GM12878 (cell line): ENCODE data around the gene EEFSEC.

ENCODE experiments used
- CREM ChIP-seq: IDR thresholded peaks from 2 replicates; pipeline ENCODE4 v1.6.1; 2014; ENCODE audit warnings: antibody characterized with exemption, low read depth
- CTCF ChIP-seq, 3 experiments: IDR thresholded peaks in 2 of 3; conservative IDR thresholded peaks in 1 of 3; 2 replicates each; pipeline ENCODE4 v1.5.1; 2011; ENCODE audit warnings: low read depth in 3 of 3, low read length in 3 of 3, mild to moderate bottlenecking in 3 of 3, control low read depth in 2 of 3, moderate library complexity in 2 of 3, inconsistent platforms in 1 of 3, mixed read lengths in 1 of 3; ENCODE audit not compliant: control insufficient read depth in 2 of 3, insufficient read depth in 1 of 3; ENCODE audit errors: extremely low read depth in 1 of 3
- EP300 ChIP-seq, 2 experiments: fragments of 150-350 bp in 1 of 2; IDR thresholded peaks; 2 replicates each; pipeline ENCODE4 v1.6.1; 2011 to 2012; ENCODE audit warnings: low read depth in 2 of 2, low read length in 2 of 2, borderline replicate concordance in 1 of 2, improper control_type of control experiment in 1 of 2, inconsistent platforms in 1 of 2; ENCODE audit not compliant: control insufficient read depth in 1 of 2
- EZH2 ChIP-seq: IDR thresholded peaks from 2 replicates; pipeline ENCODE4 v1.6.1; 2012; ENCODE audit warnings: low read depth, mild to moderate bottlenecking, control low read depth, inconsistent platforms, low read length, borderline replicate concordance; ENCODE audit not compliant: control insufficient read depth
- TAF1 ChIP-seq: IDR thresholded peaks from 2 replicates; pipeline ENCODE4 v1.6.1; 2011; ENCODE audit warnings: mild to moderate bottlenecking, low read depth, low read length, borderline replicate concordance
- TBL1XR1 ChIP-seq: IDR thresholded peaks from 2 replicates; pipeline ENCODE4 v1.6.1; 2012; ENCODE audit warnings: low read depth, low read length, improper control_type of control experiment
- USF2 ChIP-seq: IDR thresholded peaks from 2 replicates; pipeline ENCODE4 v1.6.1; 2011; ENCODE audit warnings: low read depth, low read length, improper control_type of control experiment, borderline replicate concordance

GRCh38 chr3:128178782-128179483, 25.7 kb downstream of the EEFSEC start:
- TF ChIP-seq TBL1XR1 = no peak
- no peak for TF ChIP-seq CTCF (IDR thresholded peaks at IDR 0.05 in 2 of 3, conservative IDR thresholded peaks at IDR 0.05 in 1 of 3; ENCODE audit: control insufficient read depth in 2 of 3, extremely low read depth in 1 of 3, insufficient read depth in 1 of 3, low read depth in 3 of 3, low read length in 3 of 3)
- no peak for TF ChIP-seq USF2
- TF ChIP-seq EP300 (IDR thresholded peaks at IDR 0.05; ENCODE audit: borderline replicate concordance in 1 of 2, control insufficient read depth in 1 of 2, low read depth in 2 of 2, low read length in 2 of 2) = no peak
- no peak for TF ChIP-seq CREM
- TF ChIP-seq TAF1 = no peak
- no peak for TF ChIP-seq EZH2
